Measurements from ENCODE around the gene CPTP.

- TF ChIP-seq, protein P1, sequence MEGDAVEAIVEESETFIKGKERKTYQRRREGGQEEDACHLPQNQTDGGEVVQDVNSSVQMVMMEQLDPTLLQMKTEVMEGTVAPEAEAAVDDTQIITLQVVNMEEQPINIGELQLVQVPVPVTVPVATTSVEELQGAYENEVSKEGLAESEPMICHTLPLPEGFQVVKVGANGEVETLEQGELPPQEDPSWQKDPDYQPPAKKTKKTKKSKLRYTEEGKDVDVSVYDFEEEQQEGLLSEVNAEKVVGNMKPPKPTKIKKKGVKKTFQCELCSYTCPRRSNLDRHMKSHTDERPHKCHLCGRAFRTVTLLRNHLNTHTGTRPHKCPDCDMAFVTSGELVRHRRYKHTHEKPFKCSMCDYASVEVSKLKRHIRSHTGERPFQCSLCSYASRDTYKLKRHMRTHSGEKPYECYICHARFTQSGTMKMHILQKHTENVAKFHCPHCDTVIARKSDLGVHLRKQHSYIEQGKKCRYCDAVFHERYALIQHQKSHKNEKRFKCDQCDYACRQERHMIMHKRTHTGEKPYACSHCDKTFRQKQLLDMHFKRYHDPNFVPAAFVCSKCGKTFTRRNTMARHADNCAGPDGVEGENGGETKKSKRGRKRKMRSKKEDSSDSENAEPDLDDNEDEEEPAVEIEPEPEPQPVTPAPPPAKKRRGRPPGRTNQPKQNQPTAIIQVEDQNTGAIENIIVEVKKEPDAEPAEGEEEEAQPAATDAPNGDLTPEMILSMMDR (IDR thresholded peaks at IDR 0.05; ENCODE audit: borderline replicate concordance, extremely low read depth, low read length, poor library complexity, severe bottlenecking) = no peak
- TF ChIP-seq EZH2 (IDR thresholded peaks at IDR 0.05; ENCODE audit: borderline replicate concordance, low read depth, low read length, severe bottlenecking) = no peak
Measured at GRCh38 chr1:1377540-1378205, 53.1 kb downstream of the CPTP start.

Measured in DND-41 (cell line).